GM12878 (cell line): ENCODE measurements around the gene ZBED5. TPM values are rescaled to one million over a fixed set of nuclear protein-coding genes. Genes with fewer than 3 reads are reported as not detected.

Experiments
- ATAC-seq: fragments of 200-7000 bp; cut with Tn5 transposase; 3 replicates; pipeline ENCODE4 v1.9.1; 2020; ENCODE audit warnings: mild to moderate bottlenecking, moderate library complexity
- BruUV-seq: library from RNA; stranded (reverse); fragments of 400-500 nt; replicated peaks from 2 replicates; lab custom pipeline; 2021; lab: Mats Ljungman, UMichigan
- CTCF ChIA-PET: fragments of 300-600 bp; sonication (Branson Sonifier 250); formaldehyde crosslinking; extraction: SDS; loops from one replicate; lab custom pipeline; 2021; ENCODE audit warnings: inconsistent platforms; lab: Yijun Ruan, JAX
- POLR2A ChIA-PET: fragments of 350-600 bp; formaldehyde crosslinking; extraction: SDS; loops from one replicate; lab custom pipeline; 2021; ENCODE audit warnings: inconsistent platforms; lab: Charles Lee
- RAD21 ChIA-PET: fragments of 300-600 bp; sonication (Branson Sonifier 250); formaldehyde crosslinking; loops from one replicate; lab custom pipeline; 2023; ENCODE audit warnings: antibody characterized with exemption; ENCODE audit not compliant: unreplicated experiment; lab: Charles Lee
- SMC1A ChIA-PET: fragments of 300-600 bp; sonication (Branson Sonifier 250); formaldehyde crosslinking; loops from one replicate; lab custom pipeline; 2023; ENCODE audit not compliant: unreplicated experiment, uncharacterized antibody; lab: Charles Lee
- DNase-seq: peaks from one replicate; pipeline ENCODE4 v3.0.0-alpha.2; 2011; ENCODE audit warnings: low read depth, low spot score
- FAIRE-seq: peaks from 3 replicates; lab custom pipeline; 2011; peaks lifted over from hg19 to GRCh38; lab: Jason Lieb, UNC
- H2AFZ ChIP-seq: 2 replicates; pipeline ENCODE4 v1.6.0; 2011; ENCODE audit warnings: low read depth, low read length, control low read depth; ENCODE audit not compliant: control insufficient read depth
- H3K27ac ChIP-seq: 2 replicates; pipeline ENCODE4 v1.5.1; 2011; ENCODE audit warnings: control low read depth; ENCODE audit not compliant: control insufficient read depth, insufficient read depth
- H3K27me3 ChIP-seq, 2 experiments: replicated peaks in 1 of 2; 2 replicates each; pipeline versions ENCODE4 v1.6.0 to v1.6.1; 2011; ENCODE audit warnings: low read length in 1 of 2; ENCODE audit not compliant: control insufficient read depth in 2 of 2, insufficient read depth in 2 of 2
- H3K36me3 ChIP-seq, 2 experiments: 2 replicates each; pipeline ENCODE4 v1.5.1; 2011; ENCODE audit warnings: low read length in 1 of 2; ENCODE audit not compliant: control insufficient read depth in 2 of 2, insufficient read depth in 2 of 2
- H3K4me1 ChIP-seq: 2 replicates; pipeline ENCODE4 v1.6.1; 2011; ENCODE audit warnings: mild to moderate bottlenecking, low read length, moderate library complexity, mixed read lengths; ENCODE audit not compliant: control insufficient read depth, insufficient read depth
- H3K4me2 ChIP-seq: 2 replicates; pipeline ENCODE4 v1.6.0; 2011; ENCODE audit warnings: control low read depth; ENCODE audit not compliant: control insufficient read depth, insufficient read depth
- H3K4me3 ChIP-seq: fragments of 200-600 bp; sonication (generic); 2 replicates; pipeline ENCODE4 v1.5.1; 2016
- H3K79me2 ChIP-seq: 2 replicates; pipeline ENCODE4 v1.6.0; 2011; ENCODE audit warnings: low read length; ENCODE audit not compliant: control insufficient read depth, insufficient read depth
- H3K9ac ChIP-seq: 2 replicates; pipeline ENCODE4 v1.8.0; 2011; ENCODE audit warnings: low read length, control low read depth, mixed read lengths; ENCODE audit not compliant: control insufficient read depth, insufficient read depth
- H3K9me3 ChIP-seq: replicated peaks from 3 replicates; pipeline ENCODE4 v1.5.1; 2011; ENCODE audit warnings: mild to moderate bottlenecking, low read length; ENCODE audit not compliant: control insufficient read depth, insufficient read depth
- H4K20me1 ChIP-seq: 2 replicates; pipeline ENCODE4 v1.6.0; 2011; ENCODE audit not compliant: control insufficient read depth, insufficient read depth
- ASH2L ChIP-seq: fragments of 300-600, 200-600 bp; sonication (generic); IDR thresholded peaks from 2 replicates; pipeline ENCODE4 v1.6.1; 2017; ENCODE audit warnings: low read depth, mild to moderate bottlenecking, borderline replicate concordance
- BMI1 ChIP-seq: fragments of 450-650 bp; IDR thresholded peaks from 2 replicates; pipeline ENCODE4 v1.6.1; 2016; ENCODE audit warnings: mild to moderate bottlenecking, moderate library complexity, borderline replicate concordance
- CBFB ChIP-seq: IDR thresholded peaks from 2 replicates; pipeline ENCODE4 v1.6.1; 2016; ENCODE audit warnings: antibody characterized with exemption, low read depth
- EGR1 ChIP-seq, 2 experiments: IDR thresholded peaks; 1 replicate in 1 of 2; 2 replicates in 1 of 2; pipeline ENCODE4 v1.6.1; 2011 to 2012; ENCODE audit warnings: low read depth in 2 of 2, low read length in 2 of 2, borderline replicate concordance in 1 of 2, mild to moderate bottlenecking in 1 of 2, moderate library complexity in 1 of 2
- ELK1 ChIP-seq: IDR thresholded peaks from 2 replicates; pipeline ENCODE4 v1.6.1; 2012; ENCODE audit warnings: low read depth, low read length, improper control_type of control experiment
- EP300 ChIP-seq, 2 experiments: fragments of 150-350 bp in 1 of 2; IDR thresholded peaks; 2 replicates each; pipeline ENCODE4 v1.6.1; 2011 to 2012; ENCODE audit warnings: low read depth in 2 of 2, low read length in 2 of 2, borderline replicate concordance in 1 of 2, improper control_type of control experiment in 1 of 2, inconsistent platforms in 1 of 2; ENCODE audit not compliant: control insufficient read depth in 1 of 2
- FOXM1 ChIP-seq: IDR thresholded peaks from 2 replicates; pipeline ENCODE4 v1.6.1; 2012; ENCODE audit warnings: low read depth, mild to moderate bottlenecking, inconsistent platforms, low read length, moderate library complexity
- IRF5 ChIP-seq: fragments of 450-650 bp; IDR thresholded peaks from 2 replicates; pipeline ENCODE4 v1.6.1; 2017; ENCODE audit warnings: borderline replicate concordance
- JUNB ChIP-seq: IDR thresholded peaks from 2 replicates; pipeline ENCODE4 v1.6.1; 2016; ENCODE audit warnings: antibody characterized with exemption, mild to moderate bottlenecking
- LARP7 ChIP-seq: fragments of 450-650 bp; IDR thresholded peaks from 2 replicates; pipeline ENCODE4 v1.6.1; 2017; ENCODE audit warnings: mild to moderate bottlenecking
- MTA2 ChIP-seq: fragments of 450-650 bp; IDR thresholded peaks from 2 replicates; pipeline ENCODE4 v1.6.1; 2016; ENCODE audit warnings: low read depth, mild to moderate bottlenecking, moderate library complexity
- NR2C2 ChIP-seq: IDR thresholded peaks from 2 replicates; pipeline ENCODE4 v1.6.1; 2011; ENCODE audit warnings: borderline replicate concordance, low read depth; ENCODE audit not compliant: control insufficient read depth, insufficient read length
- PML ChIP-seq: IDR thresholded peaks from 2 replicates; pipeline ENCODE4 v1.6.1; 2012; ENCODE audit warnings: low read length, inconsistent platforms
- RUNX3 ChIP-seq: IDR thresholded peaks from 2 replicates; pipeline ENCODE4 v1.6.1; 2012; ENCODE audit warnings: low read length, inconsistent platforms
- SMAD1 ChIP-seq: fragments of 450-650 bp; IDR thresholded peaks from 2 replicates; pipeline ENCODE4 v1.6.1; 2018; ENCODE audit warnings: mild to moderate bottlenecking, low read depth; ENCODE audit not compliant: partially characterized antibody
- SREBF2 ChIP-seq: IDR thresholded peaks from 2 replicates; pipeline ENCODE4 v1.6.1; 2012; ENCODE audit warnings: mild to moderate bottlenecking, low read length
- SRF ChIP-seq, 2 experiments: IDR thresholded peaks; 2 replicates each; pipeline ENCODE4 v1.6.1; 2011; ENCODE audit warnings: low read depth in 2 of 2, low read length in 2 of 2, mild to moderate bottlenecking in 1 of 2, moderate library complexity in 1 of 2
- ZNF24 ChIP-seq: fragments of 450-650 bp; IDR thresholded peaks from 2 replicates; pipeline ENCODE4 v1.6.1; 2017; ENCODE audit warnings: antibody characterized with exemption, mild to moderate bottlenecking
- ZNF274 ChIP-seq: IDR thresholded peaks from one replicate; pipeline ENCODE4 v1.8.0; 2011; ENCODE audit not compliant: insufficient read length, insufficient read depth
- whole genome bisulfite sequencing: methylation state at CpG from one replicate; pipeline ENCODE4 v1.1.6; 2016; ENCODE audit warnings: low lambda C conversion rate; ENCODE audit not compliant: insufficient replicate concordance, insufficient coverage; ENCODE audit errors: missing lambda C conversion rate; 5-methylcytosine and 5-hydroxymethylcytosine counted together
- in situ Hi-C: fragments of 300-500 bp; cut with MboI; formaldehyde crosslinking; loops from 9 replicates; pipeline ENCODE4 v1.14.3; 2018; ENCODE audit warnings: mixed read lengths
- intact Hi-C: fragments of 100-400 bp; cut with micrococcal nuclease; formaldehyde crosslinking; loops from one replicate; pipeline ENCODE4 v1.14.2; 2022; ENCODE audit not compliant: unreplicated experiment
- polyA plus RNA-seq, 11 experiments: library from polyadenylated mRNA; depleted of rRNA in 4 of 11; unstranded in 6 of 11; stranded (reverse) in 5 of 11; fragments of >200 nt; fragmentation: Nextera tagmentation in 4 of 11; fragmentation: Illumina TruSeq in 1 of 11; extraction: Ambion mirVana in 4 of 11; extraction: Trizol in 1 of 11; gene quantifications; 1 replicate in 1 of 11; 2 replicates in 10 of 11; pipeline versions ENCODE4 v1.2.1 to v1.2.3, GENCODE V29; 2011 to 2016; ENCODE audit warnings: inconsistent platforms in 2 of 11, missing spikeins in 2 of 11, low read depth in 1 of 11
- total RNA-seq, 4 experiments: library from RNA; depleted of rRNA in 3 of 4; stranded (reverse); fragments of >200 nt in 3 of 4; fragmentation: Illumina TruSeq in 1 of 4; extraction: Trizol in 1 of 4; gene quantifications; 2 replicates each; pipeline versions ENCODE4 v1.2.1 to v1.2.3, GENCODE V29; 2013 to 2021

ZBED5 gene
- total and polyA plus RNA-seq, 10 of the 15 experiments (the other 5 are each of a cell fraction or from before 2014, with no cell fraction given): 27.3 to 86.8 (median 37.6) TPM

GRCh38 chr11:10829139-10829538 lies 28.7 kb downstream of the ZBED5 start:
- H3K4me3 ChIP-seq: no peak overlapping the region
- H4K20me1 ChIP-seq: no peaks in the 10 kb centered on the region
- 70% methylated on average over 4 of the region's 4 CpGs for WGBS
- H3K27ac ChIP-seq: no peak overlapping the region
- ChIA-PET RAD21 (interaction anchor here (1.4 kb wide), 1 partner anchor 20 kb away, joined by 3 read pairs; the partner anchor contains the start of gene EIF4G2), SMC1A (interaction anchor here (0.7 kb wide), 1 partner anchor 326 kb away, joined by 3 read pairs; no protein-coding TSS in a partner anchor), CTCF (no interaction called here), POLR2A (no interaction called here)
- no peak for FAIRE-seq
- H3K9ac ChIP-seq: no peak overlapping the region
- no peak overlapping the region for H2AFZ ChIP-seq
- BruUV-seq: no TSS peak
- no peak for DNase-seq
- in situ Hi-C loops (no loop called here), intact Hi-C loops (no loop called here)
- H3K27me3 ChIP-seq: no peaks in the 10 kb centered on the region
- H3K79me2 ChIP-seq: no peaks in the 10 kb centered on the region
- no peaks in the 10 kb centered on the region for H3K9me3 ChIP-seq
- H3K4me2 ChIP-seq: no peak overlapping the region
- peaks cover 8% of the 10 kb centered on the region; the same call in 1 of the 2 replicates for H3K4me1 ChIP-seq
- TF ChIP-seq FOXM1: no peak
- no peak for TF ChIP-seq RUNX3
- no peak for TF ChIP-seq LARP7
- TF ChIP-seq PML: no peak
- TF ChIP-seq EGR1 (IDR thresholded peaks at IDR 0.05; ENCODE audit: borderline replicate concordance in 1 of 2, low read depth in 2 of 2, low read length in 2 of 2): no peak
- TF ChIP-seq SMAD1: no peak
- no peak for TF ChIP-seq SREBF2
- no peak for TF ChIP-seq MTA2
- no peak for TF ChIP-seq BMI1
- TF ChIP-seq CBFB: no peak
- TF ChIP-seq EP300 (IDR thresholded peaks at IDR 0.05; ENCODE audit: borderline replicate concordance in 1 of 2, control insufficient read depth in 1 of 2, low read depth in 2 of 2, low read length in 2 of 2): no peak
- no peak for TF ChIP-seq JUNB
- TF ChIP-seq SRF (IDR thresholded peaks at IDR 0.05; ENCODE audit: low read depth in 2 of 2, low read length in 2 of 2): no peak
- TF ChIP-seq IRF5: no peak
- TF ChIP-seq ASH2L: no peak
- no peak for TF ChIP-seq NR2C2
- no peak for TF ChIP-seq ELK1
- no peak for TF ChIP-seq ZNF274
- no peak for TF ChIP-seq ZNF24
- no peak for ATAC-seq
- H3K36me3 ChIP-seq: no peaks in the 10 kb centered on the region
